OCI-LY3 (cell line): ENCODE measurements around the gene RAP1A.

Source experiments
- CTCF ChIP-seq: fragments of 200-600, 300-600 bp; sonication (generic); IDR thresholded peaks from 2 replicates; pipeline ENCODE4 v1.5.1; 2014; ENCODE audit warnings: antibody characterized with exemption, low read length, low read depth
- EZH2phosphoT487 ChIP-seq: fragments of 200-600 bp; shearing (Covaris generic); IDR thresholded peaks from 2 replicates; pipeline ENCODE4 v1.6.1; 2018; ENCODE audit warnings: antibody characterized with exemption, mixed run types, low read depth

- TF ChIP-seq CTCF, result no peak
- no peak for TF ChIP-seq EZH2phosphoT487
Observed at GRCh38 chr1:111576547-111576946, 43.0 kb upstream of the RAP1A start.
